Astrocyte (in vitro differentiated cells and primary cell): Measurements from ENCODE around the gene JMJD1C. TPM values are rescaled to one million over a fixed set of nuclear protein-coding genes. Genes with fewer than 3 reads are reported as not detected.
"Not testable (repeated sequence)": the region's sequence is repeated elsewhere in the genome, so short reads cannot be mapped to it uniquely, and the experiment has no call there.

ENCODE experiments used
- DNase-seq: peaks from one replicate; pipeline ENCODE4 v3.0.0-alpha.2; 2010; ENCODE audit warnings: low read depth
- FAIRE-seq: peaks from 2 replicates; lab custom pipeline; 2011; peaks lifted over from hg19 to GRCh38; lab: Jason Lieb, UNC
- H2AFZ ChIP-seq: 2 replicates; pipeline ENCODE4 v1.6.0; 2012; ENCODE audit warnings: low read depth, low read length, inconsistent platforms
- H3K27ac ChIP-seq: 2 replicates; pipeline ENCODE4 v1.5.1; 2011; ENCODE audit warnings: low read depth, low read length, inconsistent platforms
- H3K27me3 ChIP-seq: 2 replicates; pipeline ENCODE4 v1.6.0; 2011; ENCODE audit warnings: low read length, inconsistent platforms; ENCODE audit not compliant: insufficient read depth
- H3K36me3 ChIP-seq: 2 replicates; pipeline ENCODE4 v1.5.1; 2011; ENCODE audit warnings: low read length, inconsistent platforms; ENCODE audit not compliant: insufficient read depth
- H3K4me1 ChIP-seq: 2 replicates; pipeline ENCODE4 v1.5.1; 2011; ENCODE audit warnings: low read length, inconsistent platforms; ENCODE audit not compliant: insufficient read depth
- H3K4me2 ChIP-seq: 2 replicates; pipeline ENCODE4 v1.6.0; 2012; ENCODE audit warnings: low read length, inconsistent platforms
- H3K4me3 ChIP-seq: 2 replicates; pipeline ENCODE4 v1.5.1; 2011; ENCODE audit warnings: low read depth, mild to moderate bottlenecking, low read length, inconsistent platforms; ENCODE audit not compliant: insufficient read depth
- H3K79me2 ChIP-seq: 2 replicates; pipeline ENCODE4 v1.6.0; 2012; ENCODE audit warnings: mild to moderate bottlenecking, low read length, inconsistent platforms; ENCODE audit not compliant: insufficient read depth
- H3K9ac ChIP-seq: 2 replicates; pipeline ENCODE4 v1.6.0; 2012; ENCODE audit warnings: mild to moderate bottlenecking, low read length, inconsistent platforms
- H3K9me3 ChIP-seq: 2 replicates; pipeline ENCODE4 v1.5.1; 2012; ENCODE audit warnings: low read depth, mild to moderate bottlenecking, low read length, inconsistent platforms; ENCODE audit not compliant: insufficient read depth
- H4K20me1 ChIP-seq: 2 replicates; pipeline ENCODE4 v1.6.0; 2012; ENCODE audit warnings: low read length, inconsistent platforms; ENCODE audit not compliant: insufficient read depth
- H3K27ac Mint-ChIP-seq: one replicate; pipeline ENCODE4 v1.8.0; 2021; ENCODE audit warnings: mild to moderate bottlenecking, mixed read lengths; ENCODE audit not compliant: unreplicated experiment
- H3K27me3 Mint-ChIP-seq: one replicate; pipeline ENCODE4 v1.8.0; 2021; ENCODE audit warnings: low read depth, mixed read lengths; ENCODE audit not compliant: unreplicated experiment
- H3K36me3 Mint-ChIP-seq: one replicate; pipeline ENCODE4 v1.8.0; 2021; ENCODE audit warnings: low read depth, mixed read lengths; ENCODE audit not compliant: unreplicated experiment
- H3K4me1 Mint-ChIP-seq: one replicate; pipeline ENCODE4 v1.8.0; 2021; ENCODE audit warnings: low read depth, mixed read lengths; ENCODE audit not compliant: unreplicated experiment
- H3K4me3 Mint-ChIP-seq: one replicate; pipeline ENCODE4 v1.8.0; 2021; ENCODE audit warnings: mild to moderate bottlenecking, moderate library complexity, mixed read lengths; ENCODE audit not compliant: unreplicated experiment
- H3K9me3 Mint-ChIP-seq: one replicate; pipeline ENCODE4 v1.8.0; 2021; ENCODE audit warnings: mild to moderate bottlenecking, mixed read lengths; ENCODE audit not compliant: unreplicated experiment
- CTCF ChIP-seq: IDR thresholded peaks from 2 replicates; pipeline ENCODE4 v1.5.1; 2011; ENCODE audit warnings: low read depth, mild to moderate bottlenecking, inconsistent platforms, low read length, moderate library complexity; ENCODE audit not compliant: insufficient read depth
- EZH2 ChIP-seq: IDR thresholded peaks from 2 replicates; pipeline ENCODE4 v1.6.1; 2012; ENCODE audit warnings: mild to moderate bottlenecking, low read length, inconsistent platforms; ENCODE audit not compliant: insufficient read depth
- total RNA-seq: library from RNA; stranded (reverse); gene quantifications from 2 replicates; pipeline ENCODE4 v1.2.1, GENCODE V29; 2021

Gene JMJD1C
- total RNA-seq, 1 donor from 2014 or later, result 61.0 TPM

- Mint-ChIP-seq H3K36me3 (no peaks in the 10 kb centered on the region), H3K27ac (no peak overlapping the region)
- DNase-seq, result no peak
Measured at GRCh38 chr10:63288170-63288569, 177.6 kb downstream of the JMJD1C start.

GRCh38 chr10:63286754-63287264 is 179.0 kb downstream of the JMJD1C start:
- H3K4me2 ChIP-seq, result no peak overlapping the region
- Mint-ChIP-seq H3K36me3 (no peaks in the 10 kb centered on the region), H3K27ac (no peak overlapping the region), H3K27me3 (no peaks in the 10 kb centered on the region), H3K4me1 (no peaks in the 10 kb centered on the region), H3K9me3 (peaks cover 2% of the 10 kb centered on the region), H3K4me3 (no peak overlapping the region)
- no peaks in the 10 kb centered on the region for H3K4me1 ChIP-seq
- H2AFZ ChIP-seq, result no peak overlapping the region
- FAIRE-seq (no peak), DNase-seq (no peak)
- peaks cover 44% of the 10 kb centered on the region for H3K79me2 ChIP-seq
- no peak overlapping the region for H3K4me3 ChIP-seq
- no peaks in the 10 kb centered on the region for H3K27me3 ChIP-seq
- peaks cover 51% of the 10 kb centered on the region for H4K20me1 ChIP-seq
- TF ChIP-seq EZH2 (no peak), CTCF (no peak)
- H3K9ac ChIP-seq, result no peak overlapping the region
- no peaks in the 10 kb centered on the region for H3K36me3 ChIP-seq
- H3K9me3 ChIP-seq, result no peaks in the 10 kb centered on the region
- H3K27ac ChIP-seq, result no peak overlapping the region

More at GRCh38 chr10:63288170-63288569, 177.6 kb downstream of the JMJD1C start:
- H3K4me1 ChIP-seq, result no peaks in the 10 kb centered on the region
- H3K27me3 Mint-ChIP-seq, result no peaks in the 10 kb centered on the region
- no peak overlapping the region for H3K4me3 Mint-ChIP-seq
- peaks cover 39% of the 10 kb centered on the region for H3K79me2 ChIP-seq
- no peaks in the 10 kb centered on the region for H3K27me3 ChIP-seq
- no peaks in the 10 kb centered on the region for H3K4me1 Mint-ChIP-seq
- no peak overlapping the region for H3K27ac ChIP-seq
- TF ChIP-seq EZH2, result no peak
- TF ChIP-seq CTCF, result no peak
- no peak overlapping the region for H3K4me3 ChIP-seq
- H3K9ac ChIP-seq, result no peak overlapping the region
- no peak overlapping the region for H3K4me2 ChIP-seq
- no peaks in the 10 kb centered on the region for H3K9me3 ChIP-seq
- H4K20me1 ChIP-seq, result peaks cover 50% of the 10 kb centered on the region
- FAIRE-seq, result no peak
- no peaks in the 10 kb centered on the region for H3K36me3 ChIP-seq
- H3K9me3 Mint-ChIP-seq, result peaks cover 2% of the 10 kb centered on the region
- no peak overlapping the region for H2AFZ ChIP-seq

GRCh38 chr10:63286340-63286739 is 179.4 kb downstream of the JMJD1C start:
- TF ChIP-seq EZH2, result no peak
- H3K9me3 Mint-ChIP-seq, result peaks cover 2% of the 10 kb centered on the region
- H3K27ac ChIP-seq, result no peak overlapping the region
- no peaks in the 10 kb centered on the region for H3K27me3 ChIP-seq
- DNase-seq (peak; percentile 63), FAIRE-seq (peak; percentile 13)
- H3K4me1 Mint-ChIP-seq, result no peaks in the 10 kb centered on the region
- peaks cover 49% of the 10 kb centered on the region for H4K20me1 ChIP-seq
- no peaks in the 10 kb centered on the region for H3K4me1 ChIP-seq
- no peak overlapping the region for H3K4me2 ChIP-seq
- no peak overlapping the region for H3K9ac ChIP-seq
- no peak overlapping the region for H3K4me3 ChIP-seq
- no peaks in the 10 kb centered on the region for H3K36me3 Mint-ChIP-seq
- H3K79me2 ChIP-seq, result peaks cover 39% of the 10 kb centered on the region
- no peaks in the 10 kb centered on the region for H3K9me3 ChIP-seq
- no peaks in the 10 kb centered on the region for H3K36me3 ChIP-seq
- no peaks in the 10 kb centered on the region for H3K27me3 Mint-ChIP-seq
- H2AFZ ChIP-seq, result no peak overlapping the region
- H3K4me3 Mint-ChIP-seq, result no peak overlapping the region
- no peak overlapping the region for H3K27ac Mint-ChIP-seq

DNA sequence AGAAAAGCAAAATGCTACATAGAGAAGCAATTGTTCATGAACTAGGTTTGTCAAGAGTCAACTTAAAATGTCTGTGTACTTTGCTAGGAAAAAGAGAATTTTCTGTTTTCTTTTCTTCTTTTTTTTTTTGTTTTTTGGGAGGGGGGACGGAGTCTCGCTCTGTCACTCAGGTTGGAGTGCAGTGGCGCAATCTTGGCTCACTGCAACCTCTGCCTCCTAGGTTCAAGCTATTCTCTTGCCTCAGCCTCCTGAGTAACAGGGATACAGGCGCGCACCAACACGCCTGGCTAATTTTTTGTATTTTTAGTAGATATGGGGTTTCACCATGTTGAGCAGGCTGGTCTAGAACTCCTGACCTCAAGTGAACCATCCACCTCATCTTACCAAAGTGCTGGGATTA is 181.9 kb downstream of the JMJD1C start:
- H3K4me1 Mint-ChIP-seq, H3K27me3 Mint-ChIP-seq, H3K27ac ChIP-seq, H3K4me3 ChIP-seq, H3K9ac ChIP-seq, H3K4me1 ChIP-seq, DNase-seq, FAIRE-seq, H3K27me3 ChIP-seq, H3K4me3 Mint-ChIP-seq, H3K27ac Mint-ChIP-seq, H3K36me3 ChIP-seq, H3K9me3 ChIP-seq, H3K9me3 Mint-ChIP-seq, H2AFZ ChIP-seq, H3K4me2 ChIP-seq, H3K36me3 Mint-ChIP-seq: not testable (repeated sequence)
- H4K20me1 ChIP-seq, result peaks cover 49% of the 10 kb centered on the region
- H3K79me2 ChIP-seq, result peaks cover 39% of the 10 kb centered on the region
